Ascending aorta (tissue), 2 donors: ENCODE measurements around the gene GAS2L1. TPM values are rescaled to one million over a fixed set of nuclear protein-coding genes. Genes with fewer than 3 reads are reported as not detected.
A peak's percentile ranks its signal among the peaks of the same experiment; 100 is the strongest.

Source experiments
- DNase-seq, 2 donors: peaks; one replicate each; pipeline ENCODE4 v3.0.0-alpha.2; 2019; ENCODE audit warnings: low spot score in 2 of 2
- H3K27ac ChIP-seq, 2 donors: fragments of 200-600 bp; sonication (generic); one replicate each; pipeline ENCODE4 v1.5.1; 2016 to 2017; ENCODE audit warnings: mild to moderate bottlenecking in 1 of 2
- H3K27me3 ChIP-seq: fragments of 200-600 bp; sonication (generic); one replicate; pipeline ENCODE4 v1.5.1; 2017
- H3K36me3 ChIP-seq, 2 donors: fragments of 200-600 bp; sonication (generic); one replicate each; pipeline ENCODE4 v1.5.1; 2016
- H3K4me1 ChIP-seq, 2 donors: fragments of 200-600 bp; sonication (generic); one replicate each; pipeline ENCODE4 v1.5.1; 2016 to 2017; ENCODE audit warnings: mild to moderate bottlenecking in 1 of 2
- H3K4me3 ChIP-seq, 2 donors: fragments of 200-600 bp; sonication (generic); one replicate each; pipeline ENCODE4 v1.5.1; 2016 to 2017; ENCODE audit warnings: mild to moderate bottlenecking in 1 of 2
- H3K9me3 ChIP-seq, 2 donors: fragments of 200-600 bp; sonication (generic); one replicate each; pipeline ENCODE4 v1.5.1; 2016
- CTCF ChIP-seq, 3 experiments: fragments of 200-600 bp in 2 of 3; fragments of 450-650 bp in 1 of 3; sonication (generic) in 2 of 3; IDR thresholded peaks; one replicate each; pipeline ENCODE4 v1.5.1; 2016 to 2019; ENCODE audit warnings: antibody characterized with exemption in 3 of 3, mild to moderate bottlenecking in 1 of 3, moderate library complexity in 1 of 3
- intact Hi-C: fragments of 100-400 bp; cut with DNase I; formaldehyde crosslinking; loops from one replicate; pipeline ENCODE4 v1.15.1; 2023
- total RNA-seq: library from RNA; depleted of rRNA; stranded (reverse); fragments of >200 nt; gene quantifications from one replicate; pipeline ENCODE4 v1.1.0, GENCODE V29; 2016

The GAS2L1 gene
- total RNA-seq, 1 donor from 2014 or later: 99.3 TPM

GRCh38 chr22:29260601-29261315 is 45.7 kb upstream of the GAS2L1 start:
- H3K27ac ChIP-seq: no peak overlapping the region
- intact Hi-C loops: no loop called here

GRCh38 chr22:29263791-29264276 is 42.6 kb upstream of the GAS2L1 start:
- DNase-seq: no peak
- H3K27me3 ChIP-seq: no peaks in the 10 kb centered on the region
- H3K4me3 ChIP-seq: no peak overlapping the region
- H3K9me3 ChIP-seq: no peaks in the 10 kb centered on the region
- TF ChIP-seq CTCF (IDR thresholded peaks at IDR 0.05): no peak
- intact Hi-C loops: no loop called here
- no peak overlapping the region for H3K27ac ChIP-seq
- H3K36me3 ChIP-seq: peaks cover 3 to 16% of the 10 kb centered on the region in 2 donors
- peaks cover 0 to 13% of the 10 kb centered on the region in 2 donors for H3K4me1 ChIP-seq

More at GRCh38 chr22:29260601-29261315, 45.7 kb upstream of the GAS2L1 start:
- H3K36me3 ChIP-seq: peaks cover 3 to 16% of the 10 kb centered on the region in 2 donors
- H3K27me3 ChIP-seq: no peaks in the 10 kb centered on the region
- TF ChIP-seq CTCF (IDR thresholded peaks at IDR 0.05): no peak
- no peak overlapping the region for H3K4me3 ChIP-seq
- H3K4me1 ChIP-seq: no peaks in the 10 kb centered on the region
- no peaks in the 10 kb centered on the region for H3K9me3 ChIP-seq
- no peak for DNase-seq

GRCh38 chr22:29265305-29265704 is 41.1 kb upstream of the GAS2L1 start:
- Histone ChIP-seq H3K27me3 (no peaks in the 10 kb centered on the region), H3K4me3 (no peak overlapping the region), H3K36me3 (peaks cover 3 to 15% of the 10 kb centered on the region in 2 donors), H3K27ac (no peak overlapping the region), H3K4me1 (peaks cover 0 to 24% of the 10 kb centered on the region in 2 donors), H3K9me3 (no peaks in the 10 kb centered on the region)
- DNase-seq: no peak
- intact Hi-C loops: loop anchor here (5.0 kb wide), 1 partner anchor 1157 kb away; no protein-coding TSS in a partner anchor
- TF ChIP-seq CTCF (IDR thresholded peaks at IDR 0.05): no peak

- Histone ChIP-seq H3K4me1 (peaks cover 1 to 26% of the 10 kb centered on the region in 2 donors), H3K9me3 (no peaks in the 10 kb centered on the region), H3K27me3 (no peaks in the 10 kb centered on the region), H3K27ac (no peak overlapping the region), H3K36me3 (peaks cover 3 to 10% of the 10 kb centered on the region in 2 donors), H3K4me3 (no peak overlapping the region)
- no peak for TF ChIP-seq CTCF (IDR thresholded peaks at IDR 0.05)
- no peak for DNase-seq
- intact Hi-C loops: loop anchor here (5.0 kb wide), 1 partner anchor 1156 kb away; no protein-coding TSS in a partner anchor
Measured at GRCh38 chr22:29265929-29266328, 40.5 kb upstream of the GAS2L1 start.

- no peak for DNase-seq
- peak overlapping the region; percentile 76 to 98 for H3K4me3 ChIP-seq
- TF ChIP-seq CTCF (IDR thresholded peaks at IDR 0.05): no peak
- H3K36me3 ChIP-seq: peaks cover 3 to 10% of the 10 kb centered on the region in 2 donors
- peaks cover 6 to 35% of the 10 kb centered on the region in 2 donors for H3K4me1 ChIP-seq
- no peaks in the 10 kb centered on the region for H3K27me3 ChIP-seq
- H3K9me3 ChIP-seq: no peaks in the 10 kb centered on the region
- H3K27ac ChIP-seq: peak overlapping the region; percentile 96 to 99
- intact Hi-C loops: loop anchor here (1.0 to 5.0 kb wide), 2 partner anchors 39 to 1155 kb away; partner anchors contain the start of gene GAS2L1
Measured at GRCh38 chr22:29266564-29267461, 39.6 kb upstream of the GAS2L1 start.
